T-helper 1 cell treated with Interleukin-12 subunit alpha and Interleukin-12 subunit beta and Interleukin-4 antibody, amounts not matched to agents 30 ng/mL and 1 ng/mL, for 36 hours (primary cell): ENCODE results near the gene ZBTB25. TPM values are rescaled to one million over a fixed set of nuclear protein-coding genes. Genes with fewer than 3 reads are reported as not detected.
"Not testable (repeated sequence)": the region's sequence is repeated elsewhere in the genome, so short reads cannot be mapped to it uniquely, and the experiment has no call there.

ENCODE experiments used
- intact Hi-C: fragments of 100-400 bp; cut with micrococcal nuclease; formaldehyde crosslinking; loops from one replicate; pipeline ENCODE4 v1.15.1; 2024
- total RNA-seq: library from RNA; stranded (reverse); gene quantifications from 2 replicates; pipeline ENCODE4 v1.2.3, GENCODE V29; 2022

The ZBTB25 gene
- total RNA-seq, 1 donor from 2014 or later: 28.3 TPM

DNA sequence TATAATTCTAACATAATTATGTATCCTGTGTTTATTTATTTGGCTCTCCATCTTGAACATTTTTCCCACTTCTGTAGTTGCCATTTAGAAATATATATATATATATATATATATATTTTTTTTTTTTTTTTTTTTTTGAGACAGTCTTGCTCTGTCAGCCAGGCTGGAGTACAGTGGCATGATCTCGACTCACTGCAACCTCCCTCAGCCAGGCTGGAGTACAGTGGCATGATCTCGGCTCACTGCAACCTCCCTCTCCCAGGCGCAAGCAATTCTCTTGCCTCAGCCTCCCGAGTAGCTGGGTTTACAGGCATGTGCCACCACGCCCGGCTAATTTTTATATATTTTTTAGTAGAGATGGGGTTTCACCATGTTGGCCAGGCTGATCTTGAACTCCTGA lies 14.0 kb upstream of the ZBTB25 start:
- intact Hi-C loops: not testable (repeated sequence)

DNA sequence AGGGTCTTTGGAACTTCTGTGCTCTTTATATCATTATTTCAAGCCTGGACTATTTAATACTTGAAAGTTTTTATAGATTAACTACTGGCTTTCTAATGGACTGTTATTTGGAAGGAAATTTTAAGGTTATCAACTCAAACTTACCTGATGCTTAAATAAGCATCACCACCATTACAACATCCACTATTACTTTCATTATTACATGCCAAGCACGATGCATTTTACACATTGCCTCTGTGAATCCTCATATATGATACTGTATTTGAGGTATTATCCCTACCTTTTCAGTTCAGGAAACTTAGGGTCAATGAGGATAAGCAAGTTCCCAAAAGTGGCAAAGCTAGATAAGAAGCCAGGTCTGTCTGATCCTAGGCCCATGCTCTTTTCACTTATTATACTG lies 13.3 kb upstream of the ZBTB25 start:
- intact Hi-C loops: no loop called here

DNA sequence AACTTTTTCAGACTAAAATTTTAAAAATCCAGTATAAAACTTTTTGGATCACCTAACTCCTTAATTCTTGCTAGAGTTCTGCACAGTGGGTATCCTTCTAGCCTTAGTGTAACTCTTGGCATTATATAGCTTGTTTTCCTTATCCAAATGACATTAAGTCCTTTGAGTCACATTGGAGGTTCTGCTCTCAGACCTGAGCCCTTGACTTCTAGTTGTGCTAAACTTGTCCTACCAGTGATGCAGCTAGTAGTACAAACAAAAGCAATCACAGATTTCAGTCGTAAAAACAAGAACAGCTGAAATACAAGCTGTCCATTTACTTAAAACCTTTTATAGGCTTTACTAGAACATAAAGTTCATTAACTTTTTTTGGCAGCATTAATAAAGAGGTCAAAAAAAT lies 11.4 kb upstream of the ZBTB25 start:
- intact Hi-C loops: no loop called here

DNA sequence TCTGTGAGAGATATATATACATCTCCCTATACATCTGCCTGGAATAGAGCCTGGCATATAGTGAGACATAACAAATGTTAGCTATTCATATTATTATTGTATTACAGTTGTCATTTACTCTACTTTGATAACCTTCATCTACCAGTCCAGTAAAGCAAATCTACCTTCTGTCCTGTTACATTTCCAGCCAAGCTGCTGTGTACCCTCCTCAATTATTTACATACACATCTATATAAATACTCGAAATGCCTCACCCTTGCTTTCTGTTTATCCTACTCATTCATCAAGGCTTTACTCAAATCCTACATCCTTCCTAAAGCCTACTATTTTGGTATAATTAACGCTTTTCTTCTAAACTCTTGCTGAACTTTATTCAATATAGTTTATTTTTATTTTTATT lies 9.6 kb upstream of the ZBTB25 start:
- intact Hi-C loops: no loop called here

DNA sequence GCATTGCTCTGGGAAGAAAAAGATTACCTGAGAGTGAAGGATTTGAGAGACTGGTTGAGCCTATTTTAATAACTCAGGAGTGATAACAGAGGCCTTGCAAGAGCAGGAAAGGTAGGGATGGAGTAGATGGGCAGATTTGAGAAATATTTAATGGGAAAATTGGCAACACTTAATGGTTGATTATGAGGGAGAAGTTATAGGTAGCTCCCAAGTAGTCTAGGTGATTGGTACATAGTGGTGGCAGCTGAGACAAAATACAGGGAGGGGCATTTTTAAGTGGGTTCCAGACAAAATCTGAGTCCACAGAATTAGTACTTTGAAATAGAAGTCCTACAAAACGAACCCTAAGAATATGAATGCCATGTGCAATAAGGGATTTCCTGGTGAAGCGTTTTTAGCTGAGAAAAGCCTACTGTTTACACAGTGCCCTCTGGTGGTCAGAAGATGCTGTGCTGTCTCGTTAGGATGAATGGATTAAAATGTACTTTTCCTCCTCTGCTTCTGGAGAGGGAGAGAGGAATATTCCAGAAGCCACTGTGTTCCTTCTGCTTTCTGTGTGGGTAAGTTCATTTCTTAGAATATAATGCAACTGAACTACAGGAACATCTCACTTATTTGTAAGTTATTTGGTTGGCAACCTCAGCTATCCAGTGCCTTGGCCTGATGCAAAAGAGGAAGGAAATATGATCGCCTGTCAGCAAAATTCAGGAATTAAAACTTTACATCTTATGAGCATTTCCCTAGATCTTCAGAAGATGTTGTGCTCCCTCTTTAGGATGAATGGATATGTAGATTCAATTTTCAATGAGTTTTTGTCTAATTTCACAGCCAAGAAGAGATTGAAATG lies 7.4 kb upstream of the ZBTB25 start:
- intact Hi-C loops: loop anchor here (1.0 to 2.0 kb wide), 6 partner anchors 8 to 167 kb away; partner anchors contain the start of genes AKAP5 and ZBTB25

DNA sequence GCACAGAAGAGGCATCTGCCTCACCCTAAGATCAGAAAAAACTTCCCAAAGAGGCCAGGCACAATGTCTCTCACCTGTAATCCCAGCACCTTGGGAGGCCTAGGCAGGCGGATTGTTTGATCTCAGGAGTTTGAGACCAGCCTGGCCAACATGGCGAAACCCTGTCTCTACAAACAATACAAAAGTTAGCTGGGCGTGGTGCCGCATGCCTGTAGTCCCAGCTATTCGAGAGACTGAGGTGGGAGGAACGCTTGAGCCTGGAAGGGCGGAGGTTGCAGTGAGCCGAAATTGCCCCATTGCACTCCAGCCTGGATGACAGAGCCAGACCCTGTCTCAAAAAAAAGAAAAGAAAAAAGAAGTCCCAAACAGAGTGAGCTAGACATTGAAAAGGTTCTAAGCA lies 5.4 kb upstream of the ZBTB25 start:
- intact Hi-C loops: no loop called here

DNA sequence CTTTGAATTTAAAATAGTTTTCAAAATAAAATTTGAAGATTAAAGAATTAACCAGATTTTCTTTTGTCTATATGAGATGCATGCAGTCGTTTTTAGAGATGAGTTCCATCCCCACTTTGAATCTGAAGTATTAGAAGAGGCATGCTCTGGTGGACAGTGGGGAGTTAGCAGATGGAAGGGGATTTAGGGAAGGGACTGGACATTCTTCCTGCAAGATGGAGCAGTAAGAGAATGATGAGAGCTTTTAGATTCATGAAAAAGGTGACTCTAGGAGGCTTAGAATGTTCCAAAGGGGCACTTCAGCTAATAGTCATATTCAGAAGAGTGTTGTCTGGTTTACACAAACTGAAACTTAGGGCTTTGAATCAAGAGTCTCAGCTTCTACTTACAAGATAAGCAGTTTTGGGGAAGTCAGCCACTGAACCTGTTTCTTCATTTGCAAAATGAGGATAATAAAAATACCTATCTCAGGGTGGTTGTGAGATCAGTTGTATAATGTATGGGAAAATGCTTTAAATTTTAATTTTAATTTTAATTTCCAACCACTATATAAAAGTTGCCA lies 4.7 kb upstream of the ZBTB25 start:
- intact Hi-C loops: no loop called here

DNA sequence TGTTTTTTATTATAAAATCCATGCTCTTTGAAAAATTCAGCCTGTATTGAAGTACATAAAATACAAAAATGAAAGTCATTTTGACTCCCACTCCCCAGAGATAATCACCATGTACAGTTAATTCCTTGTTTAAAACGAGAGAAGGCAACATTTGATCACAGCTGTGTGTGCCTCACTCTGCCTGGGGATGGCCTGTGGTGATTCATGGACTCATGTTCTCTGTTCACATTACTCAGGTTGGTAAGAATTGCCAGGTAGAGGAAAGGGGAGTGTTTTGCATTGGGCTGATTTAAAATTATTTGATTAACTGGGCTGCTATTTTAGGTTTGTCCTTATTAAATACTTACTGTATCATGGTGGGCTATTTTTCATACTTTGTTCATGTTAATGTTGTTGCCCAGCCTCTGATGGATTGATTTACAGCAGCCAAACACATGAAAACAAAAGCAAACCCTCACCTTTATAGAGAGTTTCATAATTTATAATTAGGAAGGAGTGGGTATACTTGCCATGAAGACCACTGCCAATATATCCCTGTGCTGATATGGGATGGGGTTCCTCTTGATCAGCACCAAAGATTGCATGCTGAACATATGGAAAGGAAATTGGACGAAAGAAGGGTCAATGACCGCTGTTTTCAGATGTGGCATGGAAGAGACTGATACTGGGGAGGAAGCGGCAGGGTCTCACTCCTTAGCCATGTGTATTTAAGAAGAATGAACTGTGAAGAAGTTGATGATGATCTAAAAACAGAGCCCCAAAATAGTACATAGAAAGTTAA lies 3.9 kb upstream of the ZBTB25 start:
- intact Hi-C loops: no loop called here

DNA sequence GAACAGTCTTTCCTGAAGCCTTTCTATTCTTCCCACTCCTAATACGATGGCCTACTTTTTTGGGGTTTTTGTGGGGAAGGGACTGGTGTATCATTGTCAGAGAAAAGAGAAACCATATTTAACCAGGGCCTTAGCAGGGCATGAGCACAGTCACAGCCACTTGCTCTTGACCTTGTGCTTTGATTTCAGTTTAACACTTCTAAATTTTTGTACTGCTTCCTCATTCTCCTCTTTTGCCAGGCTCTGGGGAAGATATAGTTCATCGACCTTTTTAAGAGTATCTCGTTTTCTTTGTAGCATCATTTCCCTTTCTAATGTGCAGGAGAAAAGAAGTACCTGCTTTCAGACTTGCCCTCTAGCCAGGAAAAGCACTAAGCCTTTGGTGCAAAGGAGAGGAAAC lies 3.1 kb upstream of the ZBTB25 start:
- intact Hi-C loops: no loop called here

DNA sequence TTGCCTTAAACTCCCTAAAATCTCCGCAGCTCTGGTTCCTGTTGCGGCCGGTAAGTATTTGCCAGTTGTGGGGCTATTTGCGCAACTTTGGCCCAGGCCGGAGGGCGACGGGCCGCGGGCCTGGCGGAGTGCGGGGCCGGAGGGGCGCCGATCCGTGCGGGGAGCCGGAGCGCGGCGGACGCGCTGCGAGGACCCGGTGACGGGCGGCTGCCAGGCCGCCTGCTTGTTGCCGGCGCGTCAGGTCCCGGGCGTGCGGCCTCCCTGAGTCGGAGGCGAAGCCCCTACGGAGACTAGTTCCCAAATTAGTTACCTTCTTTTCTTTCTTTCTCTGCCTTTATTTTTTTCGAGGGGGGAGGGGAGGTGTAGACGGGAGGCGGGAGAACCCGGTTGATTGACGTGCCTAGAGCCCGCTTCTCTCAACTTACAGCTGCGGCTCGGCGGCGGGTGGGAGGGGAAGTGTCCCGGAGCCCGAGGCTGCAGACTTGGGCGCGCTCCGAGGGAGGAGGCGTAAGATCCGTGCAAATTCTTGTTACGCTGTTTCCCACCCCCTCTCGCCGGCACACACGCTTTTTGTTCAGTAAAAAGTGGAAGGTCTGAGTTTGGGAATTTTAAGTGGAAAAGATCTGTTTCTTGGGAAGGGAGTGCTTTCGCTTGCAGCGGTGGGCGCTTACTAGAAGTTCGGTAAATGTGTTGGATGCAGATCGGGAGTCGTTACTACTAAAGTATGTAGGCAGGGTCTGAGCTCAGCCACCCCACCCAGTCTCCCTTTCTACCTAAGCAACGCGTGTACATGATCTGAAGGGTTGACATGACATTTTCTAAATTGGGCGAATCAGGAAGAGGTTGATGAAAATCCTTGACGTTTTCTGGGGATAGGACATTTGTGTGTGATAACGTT lies 1.5 kb upstream of the ZBTB25 start:
- intact Hi-C loops: loop anchor here (5.0 kb wide), 2 partner anchors 217 to 1028 kb away; no protein-coding TSS in a partner anchor

DNA sequence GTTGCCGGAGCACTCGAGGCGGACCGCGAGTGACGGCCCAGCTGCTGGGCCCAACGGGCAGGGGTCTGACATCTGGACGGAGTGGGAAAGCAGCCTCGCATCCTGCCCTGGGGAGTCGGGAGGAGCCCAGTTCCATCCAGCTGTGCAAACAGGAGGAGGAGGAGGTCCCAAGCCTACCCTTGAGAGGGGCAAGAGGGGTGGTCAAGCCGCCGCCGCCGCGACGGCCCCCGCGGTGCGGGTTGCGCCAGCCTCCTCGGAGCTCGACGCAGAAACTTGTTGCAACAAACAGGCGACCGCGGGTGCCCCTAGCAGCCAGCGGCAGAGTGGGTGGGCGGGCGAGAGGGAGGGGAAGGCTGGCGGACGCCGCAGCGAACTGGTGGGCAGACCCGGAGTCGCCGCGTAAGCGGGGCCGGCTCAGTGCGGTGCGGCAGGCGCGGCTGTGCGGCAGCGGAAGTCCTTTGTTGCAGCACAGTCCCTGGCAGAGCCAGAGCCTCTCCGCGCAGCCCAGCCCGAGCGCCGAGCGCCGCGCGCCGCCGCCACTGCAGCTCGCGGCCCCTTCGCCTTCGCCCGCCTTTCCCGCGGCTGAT lies 765 bp upstream of the ZBTB25 start, which contains the start of gene ZBTB1:
Gene ZBTB1, plus strand, starts transcription at position 461 of the 587 bp plus-strand sequence. CDS start 16,735 bp downstream, outside the sequence.
- intact Hi-C loops: loop anchor here (5.0 kb wide), 2 partner anchors 218 to 1027 kb away; no protein-coding TSS in a partner anchor

DNA sequence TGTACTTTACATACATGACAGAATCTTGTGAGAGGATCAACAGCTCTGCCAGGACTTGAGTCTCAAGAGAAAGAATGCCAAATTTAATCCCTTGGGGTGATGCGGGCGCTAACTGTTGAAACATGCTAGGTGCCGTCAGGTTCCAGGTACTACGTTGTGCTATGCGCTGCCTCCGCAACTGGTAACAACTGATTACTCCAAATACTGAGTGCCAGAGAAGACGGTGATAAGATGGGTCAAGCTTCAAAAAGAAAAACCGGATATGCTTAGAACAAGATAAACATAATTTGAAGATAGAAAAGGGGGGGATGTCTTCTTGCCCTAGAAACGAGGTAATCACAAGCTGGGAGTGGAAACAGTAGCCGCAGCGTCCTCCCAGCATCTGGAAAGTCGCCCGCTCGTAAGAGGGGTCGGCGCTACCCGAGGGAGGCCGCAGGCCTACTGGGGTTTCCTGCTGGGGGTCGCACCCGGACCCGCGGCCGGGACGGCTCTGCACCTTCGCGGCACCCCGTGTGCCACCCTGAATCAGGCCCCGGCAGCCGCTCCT lies 678 bp downstream of the ZBTB25 start:
- intact Hi-C loops: loop anchor here (1.0 to 5.0 kb wide), 14 partner anchors 8 to 1026 kb away; partner anchors contain the start of genes CHURC1, HSPA2, MAX and MTHFD1

DNA sequence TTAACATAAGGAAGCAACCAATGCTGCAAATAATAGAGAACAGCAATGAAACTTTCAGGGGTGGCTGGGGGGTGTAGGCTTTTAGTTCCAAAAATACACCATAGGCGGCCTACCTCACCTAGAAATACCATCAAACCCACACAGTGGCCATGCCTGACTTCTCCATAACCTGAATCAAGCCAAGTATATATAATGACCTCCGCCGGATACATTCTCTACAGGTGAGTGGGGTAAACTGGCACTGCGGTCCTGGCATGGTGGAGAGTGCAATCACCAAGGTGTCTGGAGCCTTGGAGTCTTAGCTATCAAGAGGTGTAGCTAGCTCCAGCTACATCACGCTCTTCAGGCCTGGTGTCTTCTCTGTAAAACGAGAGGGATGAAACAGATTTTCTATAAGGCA lies 1.2 kb downstream of the ZBTB25 start:
- intact Hi-C loops: loop anchor here (2.0 to 5.0 kb wide), 6 partner anchors 24 to 1025 kb away; no protein-coding TSS in a partner anchor

DNA sequence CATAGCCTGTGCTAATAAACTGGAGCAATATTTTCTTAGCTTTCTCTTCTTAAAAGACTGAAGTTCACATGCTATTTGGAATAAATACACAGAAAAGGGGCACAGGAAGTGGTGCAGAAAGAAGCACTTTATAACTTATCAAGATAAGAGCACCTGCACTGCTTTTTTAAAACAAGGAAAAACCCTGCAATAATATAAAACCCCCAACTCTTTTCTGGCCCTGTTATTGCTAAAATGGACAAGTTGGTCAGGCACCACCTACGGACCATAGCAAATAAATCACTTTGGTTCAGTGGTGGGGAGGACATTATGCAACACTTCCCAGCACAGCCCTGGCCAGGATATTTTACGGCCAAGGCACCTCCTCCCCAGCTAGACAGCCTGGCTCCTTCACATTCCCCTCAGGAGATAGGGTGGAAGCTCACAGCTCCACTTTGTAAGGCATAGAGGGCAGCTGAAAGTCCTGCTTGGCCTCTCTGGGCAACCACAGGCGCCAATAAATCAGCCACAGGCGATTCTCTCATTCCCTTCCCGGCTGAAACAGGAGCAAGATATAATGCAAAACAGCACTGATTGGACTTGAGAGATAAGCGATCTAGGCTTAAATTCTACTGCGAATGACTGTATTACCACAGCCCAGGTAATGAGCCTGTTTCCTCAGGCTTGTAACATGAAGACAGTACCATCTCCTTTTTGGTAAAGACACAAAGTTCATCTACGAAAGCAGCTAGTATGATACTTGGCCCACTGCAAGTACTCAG lies 2.0 kb downstream of the ZBTB25 start:
- intact Hi-C loops: loop anchor here (1.0 to 5.0 kb wide), 7 partner anchors 23 to 1024 kb away; partner anchors contain the start of gene AKAP5

DNA sequence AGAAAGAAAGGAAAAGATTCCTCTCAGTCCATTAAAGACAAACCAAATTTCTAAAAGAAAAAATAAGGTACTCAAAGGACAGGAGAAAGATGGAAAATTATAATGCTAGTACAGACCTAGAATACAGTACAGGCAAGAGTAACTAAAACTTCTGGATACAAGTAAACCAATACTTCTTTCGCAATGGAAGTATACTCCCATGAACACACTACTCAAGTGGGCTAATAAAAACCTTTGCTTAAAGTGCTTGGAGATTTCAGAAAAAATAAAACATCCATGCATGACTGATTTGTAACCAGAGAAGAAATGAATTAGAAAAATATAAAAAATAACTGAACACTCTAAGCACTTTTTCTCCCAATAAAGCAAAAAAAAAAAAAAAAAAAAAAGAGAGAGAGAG lies 3.5 kb downstream of the ZBTB25 start:
- intact Hi-C loops: loop anchor here (5.0 kb wide), 2 partner anchors 222 to 1023 kb away; no protein-coding TSS in a partner anchor

DNA sequence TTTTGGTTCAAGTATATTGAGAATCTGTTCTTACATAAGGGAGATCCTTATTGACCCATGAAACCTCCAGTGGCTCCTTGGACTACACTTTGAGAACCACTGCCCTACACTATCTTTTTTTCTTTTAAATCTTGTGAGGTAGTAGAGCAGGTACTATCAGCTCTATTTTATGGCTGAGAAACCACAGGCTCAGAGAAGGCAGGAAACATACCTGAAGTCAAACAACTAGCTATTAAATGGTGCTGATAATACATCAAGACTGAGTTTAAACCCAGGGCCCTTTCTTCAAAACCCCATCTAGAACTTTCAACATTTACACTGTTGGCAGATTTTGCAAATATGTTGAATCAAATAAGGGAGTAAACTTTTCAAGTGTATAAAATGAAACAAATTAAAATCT lies 6.9 kb downstream of the ZBTB25 start:
- intact Hi-C loops: no loop called here

DNA sequence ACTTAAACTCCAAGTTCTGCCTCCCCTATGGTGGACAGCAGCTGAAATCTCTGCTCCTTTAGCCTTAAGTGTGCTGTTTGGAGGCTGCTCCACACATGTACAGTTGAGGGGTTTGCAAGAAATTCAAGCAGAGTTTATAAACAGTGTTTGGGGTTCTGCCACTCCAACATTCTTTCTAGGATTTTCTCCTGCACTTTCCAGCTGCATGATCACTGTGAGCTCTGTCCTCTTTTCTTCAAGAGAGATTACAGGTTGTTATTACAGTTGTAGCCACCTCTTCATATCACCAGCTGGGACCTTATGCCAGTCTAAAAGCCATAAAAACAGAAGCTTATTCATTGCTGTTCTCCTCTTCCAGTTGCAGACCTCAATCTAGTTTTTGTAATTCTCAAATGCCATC lies 8.4 kb downstream of the ZBTB25 start:
- intact Hi-C loops: no loop called here

DNA sequence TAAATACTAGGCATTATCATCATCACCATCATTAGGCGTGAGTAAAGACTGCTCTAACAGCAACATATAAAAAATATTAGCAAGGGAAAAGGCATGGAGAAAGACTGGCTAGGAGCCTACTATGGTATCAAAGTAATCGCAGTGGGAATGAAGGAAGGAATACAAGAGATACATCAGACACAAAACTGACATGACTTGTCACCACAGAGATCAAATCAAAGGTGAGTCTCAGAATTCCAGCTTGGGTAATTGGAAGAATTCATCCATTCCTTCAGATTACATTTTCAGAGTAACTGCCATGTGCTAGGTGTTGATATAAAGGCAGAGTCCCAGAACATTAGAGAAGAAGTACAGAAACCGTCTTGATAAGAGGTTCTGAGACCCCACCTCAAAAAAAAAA lies 10.2 kb downstream of the ZBTB25 start:
- intact Hi-C loops: no loop called here

DNA sequence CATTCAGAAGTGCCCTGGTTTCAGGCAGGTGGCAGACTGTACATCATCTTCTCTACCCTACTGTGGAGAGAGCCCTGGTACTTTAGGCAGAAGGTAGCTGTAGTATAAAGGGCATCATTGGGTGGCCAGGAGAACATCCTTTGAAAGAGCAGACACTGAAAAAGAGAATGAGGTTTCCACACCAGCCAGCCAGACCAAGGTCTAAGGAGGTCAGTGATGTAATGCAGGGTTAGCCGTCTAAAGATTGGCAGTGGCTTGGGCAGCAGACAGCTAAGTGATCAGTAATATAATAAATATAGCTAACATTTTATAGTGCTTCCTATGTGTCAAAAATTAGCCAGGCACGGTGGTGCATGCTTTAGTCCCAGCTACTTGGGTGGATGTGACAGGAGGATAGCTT lies 12.0 kb downstream of the ZBTB25 start:
- intact Hi-C loops: no loop called here
